SK-MEL-5 (cell line): ENCODE data around the gene CLOCK. TPM values are rescaled to one million over a fixed set of nuclear protein-coding genes. Genes with fewer than 3 reads are reported as not detected.

Experiments used
- DNase-seq: peaks from one replicate; pipeline ENCODE4 v3.0.0-alpha.2; 2016; ENCODE audit warnings: low read depth, low spot score
- in situ Hi-C: cut with HindIII; loops from 2 replicates; pipeline ENCODE4 v1.10.0; 2016; ENCODE audit warnings: low sequenced_read_pairs, high pct_unique_total_duplicates, low pct_unique_long_range_greater_than_20kb
- total RNA-seq: library from RNA; depleted of rRNA; stranded (reverse); fragments of >200 nt; shearing (Covaris generic); gene quantifications from 2 replicates; pipeline ENCODE4 v1.2.3, GENCODE V29; 2014

CLOCK gene
- total RNA-seq, 1 experiment from 2014 or later: 11.3 TPM

DNA sequence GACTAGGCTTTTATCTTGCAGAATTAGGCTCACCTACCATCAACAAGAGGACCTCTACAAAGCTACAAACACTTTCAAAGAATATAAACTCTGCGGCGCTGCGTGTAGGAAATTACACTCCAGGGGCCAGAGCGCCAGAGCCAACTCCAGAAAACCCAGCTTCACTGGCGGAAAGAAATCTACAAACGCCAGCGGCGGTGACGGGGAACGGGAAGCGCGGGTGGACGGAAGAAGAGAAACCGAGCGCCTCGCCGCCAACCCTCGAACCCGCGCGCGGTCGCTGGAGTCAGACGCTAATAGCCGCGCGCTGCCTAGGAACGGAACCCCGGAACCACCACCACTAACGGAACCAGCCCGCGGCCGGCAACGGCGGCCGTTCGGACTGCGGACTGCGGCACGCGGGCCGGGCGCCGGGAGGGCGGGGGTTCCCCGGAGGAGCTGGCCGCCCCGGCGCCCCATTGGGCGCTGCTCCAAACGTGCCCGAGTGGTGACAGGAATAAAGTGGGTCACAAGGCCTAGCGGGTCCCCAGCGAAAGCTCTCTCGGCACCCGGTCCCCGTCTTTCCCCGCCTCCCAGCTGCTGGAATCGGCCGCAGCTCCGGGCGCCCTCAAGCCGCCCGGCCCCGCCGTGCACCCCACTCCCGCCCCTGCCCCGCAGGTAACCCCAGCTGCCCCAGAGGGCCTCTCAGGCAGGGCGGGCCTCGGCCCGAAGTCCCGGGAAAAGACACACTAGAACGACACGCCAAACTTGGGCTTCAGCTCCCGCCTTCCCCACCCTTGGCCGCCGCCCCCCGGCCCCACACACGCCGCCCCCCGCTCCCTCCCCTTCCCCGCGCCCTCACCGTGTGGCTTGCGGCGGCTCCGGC, 836 bp downstream of the CLOCK start:
- peak; percentile 65 for DNase-seq
- in situ Hi-C loops: no loop called here

DNA sequence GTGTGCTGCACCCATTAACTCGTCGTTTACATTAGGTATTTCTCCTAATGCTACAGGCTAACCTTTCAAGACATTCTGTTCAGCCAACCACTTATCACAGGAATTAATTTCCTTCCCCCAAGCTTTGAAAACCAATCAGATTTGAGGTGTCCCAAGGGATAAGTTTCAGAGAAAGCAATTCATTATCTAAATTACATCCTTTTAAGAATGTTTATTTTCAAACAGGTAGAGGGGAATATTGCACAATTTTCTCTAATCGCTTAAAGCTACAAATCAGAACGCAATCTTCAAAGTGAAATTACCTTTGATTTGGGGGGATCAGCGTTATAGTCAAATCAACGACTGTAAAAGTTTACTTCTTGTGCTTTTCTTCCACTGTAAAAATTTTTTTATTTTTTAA, 1.6 kb downstream of the CLOCK start:
- DNase-seq: peak; percentile 2
- in situ Hi-C loops: no loop called here

DNA sequence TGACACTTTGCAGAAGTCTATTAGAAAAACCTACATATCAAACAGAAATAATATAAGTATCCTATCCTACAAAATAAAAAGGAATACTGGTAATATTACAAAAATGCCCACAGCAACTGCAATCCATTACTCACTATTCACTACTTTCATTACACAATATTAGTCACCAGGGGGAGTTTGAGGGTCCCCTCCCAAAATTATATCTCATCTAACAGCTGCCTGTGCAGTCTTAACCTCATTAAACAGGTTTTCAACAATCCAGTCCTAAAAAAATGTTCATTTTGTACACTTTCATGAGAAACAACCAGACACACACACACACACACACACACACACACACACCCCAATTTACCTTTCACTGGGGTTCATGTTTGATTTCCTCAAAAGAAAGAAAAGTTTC, 2.9 kb downstream of the CLOCK start:
- in situ Hi-C loops: no loop called here
- DNase-seq: peak; percentile 19

DNA sequence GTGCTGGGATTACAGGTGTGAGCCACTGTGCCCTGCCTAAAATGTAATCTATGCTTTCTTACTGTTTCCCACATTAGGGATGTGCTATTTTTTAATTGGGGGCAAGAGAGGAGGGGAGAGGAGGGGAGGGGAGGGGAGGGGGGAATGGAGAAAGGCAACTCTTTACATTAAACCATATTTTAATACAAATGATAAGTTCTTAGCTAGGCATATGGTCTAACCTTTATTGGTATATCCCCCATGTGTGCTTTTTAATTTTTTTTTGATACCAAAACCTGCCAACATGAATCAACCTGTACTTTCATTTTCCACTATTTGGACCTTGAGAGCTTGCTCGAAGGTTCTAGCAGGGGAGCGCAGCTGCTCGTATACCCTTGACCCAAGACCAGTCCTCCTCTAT, 6.4 kb downstream of the CLOCK start:
- DNase-seq: no peak
- in situ Hi-C loops: no loop called here

DNA sequence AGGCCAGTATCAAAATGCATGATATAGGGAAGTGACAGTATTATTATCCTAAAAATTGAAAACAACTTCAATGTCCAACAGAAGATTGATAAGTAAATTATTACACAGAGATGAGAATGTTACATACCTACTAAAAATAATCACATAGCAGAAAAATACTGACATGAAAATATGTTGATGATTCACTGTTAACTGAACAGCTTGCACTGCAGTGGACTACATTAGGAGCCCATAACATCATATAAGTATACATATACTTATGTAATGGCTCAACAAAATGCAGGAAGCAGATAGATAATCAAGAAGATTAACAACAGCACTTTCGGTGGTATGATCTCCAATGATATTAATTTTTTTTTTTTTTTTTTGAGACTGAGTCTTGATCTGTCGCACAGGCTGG, 7.1 kb downstream of the CLOCK start:
- no peak for DNase-seq
- in situ Hi-C loops: no loop called here

DNA sequence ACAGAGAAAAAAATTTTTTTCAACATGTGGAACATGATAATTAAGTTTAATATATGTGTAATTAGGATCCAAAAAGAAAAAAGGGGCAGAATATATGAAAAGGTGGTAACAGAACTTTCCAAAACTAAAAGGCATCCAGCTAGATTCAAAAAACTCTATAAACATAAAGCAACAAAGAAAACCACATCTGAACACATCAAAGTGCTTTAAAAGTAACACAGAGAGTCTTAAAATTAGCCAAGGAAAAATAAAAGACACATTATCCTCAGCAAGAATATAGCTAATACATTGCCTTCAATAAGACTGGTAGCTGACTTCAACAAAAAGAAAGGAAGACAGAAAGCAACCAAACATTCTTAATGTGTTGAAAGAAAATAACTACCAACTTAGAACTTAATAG, 8.2 kb downstream of the CLOCK start:
- DNase-seq: no peak
- in situ Hi-C loops: no loop called here

DNA sequence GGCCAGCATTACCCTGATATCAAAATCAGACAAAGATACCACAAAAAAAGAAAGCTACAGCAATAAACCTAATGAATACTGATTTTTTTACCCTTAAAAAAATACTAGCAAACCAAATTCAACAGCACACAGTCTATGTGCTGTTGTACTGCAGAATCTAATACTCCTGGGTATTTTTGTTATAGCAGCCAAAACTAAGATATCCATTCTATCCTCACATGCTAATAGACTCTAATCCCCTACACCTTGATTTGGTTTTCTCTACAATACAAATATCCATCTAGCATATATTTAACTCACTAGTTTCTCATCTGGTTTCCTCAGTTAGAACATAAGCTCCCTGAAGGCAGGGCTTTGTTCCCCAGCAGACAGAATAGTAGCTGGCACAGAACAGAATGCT, 12.4 kb downstream of the CLOCK start:
- no peak for DNase-seq
- in situ Hi-C loops: no loop called here

DNA sequence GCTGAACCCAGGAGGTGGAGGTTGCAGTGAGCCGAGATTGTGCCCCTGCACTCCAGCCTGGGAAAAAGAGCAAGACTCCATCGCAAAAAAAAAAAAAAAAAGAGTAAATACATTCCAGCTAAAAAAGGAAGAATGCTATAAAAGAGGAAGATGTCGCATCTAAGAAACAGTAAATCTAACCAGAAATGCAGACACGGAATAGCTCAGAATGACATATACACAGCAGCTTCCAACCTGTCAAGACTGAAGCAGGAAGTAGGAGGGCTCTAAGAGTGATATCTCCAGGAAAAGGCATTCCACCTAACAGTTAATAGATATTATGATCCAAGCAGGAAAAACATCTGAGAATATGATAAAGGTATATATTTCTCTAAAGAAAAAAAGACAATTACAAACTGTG, 16.0 kb downstream of the CLOCK start:
- in situ Hi-C loops: no loop called here
- DNase-seq: no peak

DNA sequence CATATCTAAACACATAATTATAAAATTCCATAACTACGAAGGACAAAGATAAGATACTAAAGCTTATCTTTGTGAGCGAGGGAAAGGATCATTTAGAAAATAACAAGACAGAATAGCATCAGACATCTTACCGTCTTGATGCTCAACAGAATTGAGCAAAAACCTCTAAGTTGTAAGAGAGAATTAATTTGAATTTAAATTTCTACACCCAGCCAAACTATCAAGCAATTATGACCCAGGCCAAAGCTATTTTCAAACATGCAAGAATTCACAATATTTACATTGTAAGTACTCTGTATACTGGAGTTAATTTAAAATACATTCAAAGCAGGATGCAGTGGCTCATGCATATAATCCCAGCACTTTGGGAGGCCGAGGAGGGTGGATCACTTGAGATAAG, 16.5 kb downstream of the CLOCK start:
- in situ Hi-C loops: no loop called here
- no peak for DNase-seq

DNA sequence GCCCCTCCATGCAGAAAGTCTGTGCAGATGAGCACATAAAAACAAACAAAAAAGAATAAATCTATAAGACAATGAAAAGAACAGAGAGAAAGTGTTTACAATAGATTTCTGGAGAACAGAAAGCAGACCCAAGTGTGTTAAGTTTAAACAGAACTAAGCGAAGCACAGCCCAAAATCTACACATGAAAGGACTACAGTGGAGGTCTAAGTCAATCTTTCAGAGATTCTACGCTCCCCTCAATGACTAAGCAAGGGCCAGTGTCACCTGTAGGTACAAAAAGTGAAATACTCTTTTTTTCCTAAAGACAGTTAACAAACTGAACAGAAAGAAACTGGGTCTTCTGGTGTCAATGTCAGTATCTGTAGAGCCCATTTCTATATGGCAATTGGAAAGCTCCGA, 18.2 kb downstream of the CLOCK start:
- in situ Hi-C loops: no loop called here
- no peak for DNase-seq

DNA sequence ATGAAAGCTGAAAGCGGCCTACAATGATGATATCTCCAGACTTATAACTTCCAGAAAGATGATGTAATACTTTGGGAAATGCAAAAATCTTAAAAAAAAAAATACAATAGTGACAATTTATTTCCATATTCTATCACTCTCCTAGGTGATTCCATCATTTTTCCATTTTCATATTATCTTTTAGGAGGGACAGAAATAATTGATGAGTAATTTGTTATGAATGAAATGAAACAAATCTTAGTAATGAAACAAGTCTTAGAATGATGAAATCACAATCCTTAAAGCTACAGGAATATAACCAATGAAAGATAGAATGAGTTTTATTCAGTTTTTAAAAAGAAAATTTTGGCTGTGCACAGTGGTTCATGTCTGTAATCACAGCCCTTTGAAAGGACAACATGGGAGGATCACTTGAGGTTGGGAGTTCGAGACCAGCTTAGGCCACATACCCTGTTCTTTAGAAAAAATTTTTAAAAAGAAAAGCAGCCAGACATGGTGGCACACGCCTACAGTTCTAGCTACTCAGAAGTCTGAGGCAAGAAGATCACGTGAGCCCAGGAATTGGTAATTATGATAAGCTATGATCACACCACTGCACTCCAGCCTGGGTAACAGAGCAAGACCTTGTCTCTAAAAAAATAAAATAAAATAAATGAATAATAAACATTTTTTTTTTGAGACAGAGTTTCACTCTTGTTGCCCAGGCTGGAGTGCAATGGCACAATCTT, 21.7 kb downstream of the CLOCK start:
- in situ Hi-C loops: no loop called here
- no peak for DNase-seq

DNA sequence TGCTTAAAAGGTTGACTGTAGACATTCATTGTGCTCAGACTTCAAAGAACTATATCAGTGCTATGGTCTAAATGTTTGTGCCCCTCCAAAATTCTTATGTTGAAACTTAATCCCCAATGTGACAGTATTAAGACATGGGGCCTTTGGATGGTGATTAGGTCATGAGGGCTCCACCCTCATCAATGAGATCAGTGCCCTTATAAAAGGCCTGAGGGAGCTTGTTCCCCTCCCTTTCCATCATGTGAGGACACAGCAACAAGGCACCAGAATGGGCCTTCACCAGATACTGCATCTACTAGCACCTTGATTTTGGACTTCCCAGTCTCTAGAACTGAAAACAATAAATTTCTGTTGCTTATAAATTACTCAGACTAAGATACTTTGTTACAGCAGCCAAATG, 28.3 kb downstream of the CLOCK start:
- in situ Hi-C loops: no loop called here
- no peak for DNase-seq

DNA sequence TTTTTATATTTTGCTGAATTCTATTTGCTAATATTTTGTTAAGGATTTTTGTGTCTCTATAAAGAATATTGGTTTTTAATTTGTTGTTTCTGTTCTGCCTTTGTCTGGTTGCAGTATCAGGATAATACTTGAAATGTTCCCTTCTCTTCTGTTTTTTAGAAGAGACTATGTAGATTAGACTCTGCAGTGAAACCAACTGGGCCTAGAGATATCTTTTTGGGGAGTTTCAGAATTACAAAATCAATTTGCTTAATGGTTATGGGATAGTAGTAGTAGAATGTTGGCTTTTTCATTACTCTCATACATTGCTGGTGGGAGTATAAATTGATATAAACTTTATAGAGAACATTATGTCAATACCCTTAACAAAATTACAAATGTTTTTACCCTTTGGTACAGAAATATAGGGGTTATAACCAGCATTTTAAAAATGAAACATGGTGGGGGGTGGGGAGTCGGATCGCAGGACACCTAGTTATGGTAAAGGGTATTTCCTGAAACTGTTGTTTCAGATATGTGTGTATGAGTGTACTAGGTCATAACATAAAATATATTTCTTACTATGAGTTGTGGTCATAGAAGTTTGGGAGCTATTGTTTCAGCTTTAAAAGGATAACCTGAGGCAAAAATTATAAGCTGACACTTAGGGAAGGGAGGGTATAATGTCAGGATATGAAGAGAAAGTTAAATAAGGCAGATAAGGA, 29.0 kb downstream of the CLOCK start:
- no peak for DNase-seq
- in situ Hi-C loops: no loop called here

DNA sequence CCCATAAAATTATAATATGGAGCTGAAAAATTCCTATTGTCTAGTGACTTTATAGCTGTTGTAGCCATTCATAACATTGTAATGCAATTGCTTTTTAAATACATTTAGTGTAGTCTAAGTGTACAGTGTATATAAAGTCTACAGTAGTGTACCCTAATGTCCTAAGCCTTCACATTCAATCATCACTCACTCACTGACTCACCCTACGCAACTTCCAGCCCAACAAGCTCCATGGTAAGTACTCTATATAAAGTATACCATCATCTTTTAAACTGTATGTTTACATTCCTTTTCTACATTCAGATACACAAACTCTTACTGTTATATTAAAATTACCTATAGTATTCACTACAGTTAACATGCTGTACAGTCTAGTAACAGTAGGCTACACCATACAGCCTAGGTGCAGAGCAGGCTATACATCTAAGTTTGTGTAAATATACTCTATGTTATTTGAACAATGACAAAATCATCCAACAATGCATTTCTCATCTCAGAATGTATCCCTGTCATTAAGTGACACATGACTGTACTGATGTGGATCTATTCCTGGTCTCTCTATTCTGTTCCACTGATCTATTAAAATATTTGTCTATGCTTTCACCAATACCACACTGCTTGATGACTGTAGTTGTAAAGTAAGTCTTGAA, 33.7 kb downstream of the CLOCK start:
- in situ Hi-C loops: no loop called here
- no peak for DNase-seq

DNA sequence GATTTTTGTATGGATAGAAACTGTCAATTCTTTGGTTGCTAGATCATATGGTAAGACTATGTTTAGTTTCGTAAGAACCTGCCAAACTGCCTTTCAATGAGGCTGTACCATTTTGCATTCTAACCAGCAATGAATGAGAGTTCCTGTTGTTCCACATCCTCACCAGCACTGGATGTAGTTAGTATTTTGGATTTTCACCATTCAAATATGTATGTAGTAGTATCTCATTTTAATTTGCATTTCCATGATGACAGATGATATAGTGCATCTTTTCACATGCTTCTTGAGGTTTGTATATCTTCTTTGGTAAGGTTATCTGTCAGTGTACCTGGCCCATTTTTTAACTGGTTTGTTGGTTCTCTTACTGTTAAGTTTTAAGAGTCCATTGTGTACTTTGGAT, 34.6 kb downstream of the CLOCK start:
- DNase-seq: no peak
- in situ Hi-C loops: no loop called here

DNA sequence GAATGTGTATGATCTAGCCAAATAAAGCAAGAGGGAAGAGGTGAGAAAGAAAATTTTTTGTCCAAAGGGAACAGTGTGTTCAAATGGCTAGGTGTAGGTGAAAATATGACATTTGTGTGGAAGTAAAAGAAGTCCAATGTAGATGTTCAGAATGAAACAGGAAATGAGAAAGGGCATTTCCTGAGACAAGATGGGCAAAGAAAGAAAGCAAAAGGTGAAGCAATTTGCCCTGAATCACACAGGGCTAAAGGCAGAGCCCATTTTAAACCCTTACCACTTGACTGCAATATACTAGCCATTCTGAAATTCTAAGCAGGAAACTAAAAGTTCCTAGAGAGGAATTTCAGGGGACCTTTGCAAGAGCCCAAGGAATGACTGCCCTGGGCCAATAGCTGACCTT, 36.0 kb downstream of the CLOCK start:
- no peak for DNase-seq
- in situ Hi-C loops: no loop called here

DNA sequence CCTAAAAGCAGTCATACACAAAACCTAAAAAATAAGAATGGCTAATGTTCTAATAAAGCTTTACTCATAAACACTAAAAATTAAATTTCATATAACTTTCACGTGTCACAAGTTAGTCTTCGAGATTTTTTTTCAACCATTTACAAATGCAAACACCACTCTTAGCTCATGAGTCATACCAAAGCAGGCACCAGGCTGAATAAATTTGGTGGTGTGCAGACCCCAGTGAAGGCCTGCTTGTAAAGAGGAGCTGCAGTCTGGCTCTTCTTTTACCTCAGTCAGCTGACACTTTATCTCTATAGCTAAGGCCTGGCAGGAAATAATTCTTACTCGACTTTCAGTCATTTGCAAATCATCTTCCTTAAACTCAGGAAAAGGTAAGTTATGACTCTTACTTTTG, 37.4 kb downstream of the CLOCK start:
- in situ Hi-C loops: no loop called here
- no peak for DNase-seq

DNA sequence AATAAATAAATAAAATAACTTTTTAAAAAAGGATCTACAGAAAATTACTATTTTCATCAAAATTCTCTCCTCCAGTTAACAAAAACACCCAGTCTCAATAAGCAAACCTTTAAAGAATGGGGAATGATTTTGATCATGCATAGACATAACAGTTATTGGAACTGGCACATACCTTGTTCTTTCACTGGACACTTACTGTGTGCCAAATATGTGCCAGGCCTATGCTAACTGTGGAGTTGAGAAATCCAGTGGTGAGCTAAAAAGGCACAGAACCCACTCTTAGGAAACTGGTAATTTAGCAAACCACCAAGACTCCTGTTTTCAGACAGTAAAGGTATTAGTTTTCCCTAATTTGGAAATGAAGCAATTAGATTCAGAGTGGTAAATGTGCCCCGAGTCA, 39.1 kb downstream of the CLOCK start:
- DNase-seq: no peak
- in situ Hi-C loops: no loop called here
